Measurements from ENCODE around the gene PLCD4. TPM values are rescaled to one million over a fixed set of nuclear protein-coding genes. Genes with fewer than 3 reads are reported as not detected.

Gene PLCD4
- total RNA-seq, 1 donor from 2014 or later: 0.43 TPM

- DNase-seq (ENCODE audit: missing footprints) (no peak), ATAC-seq (no peak)
- intact Hi-C loops (cut with DNase I): loop anchor here (5.0 kb wide), 1 partner anchor 251 kb away; no protein-coding TSS in a partner anchor
These were observed 51.1 kb downstream of the PLCD4 start for GRCh38 chr2:218658671-218659257.

GRCh38 chr2:218659258-218659987 lies 51.7 kb downstream of the PLCD4 start, which contains the start of the genes BCS1L and ZNF142:
Gene BCS1L, plus strand, starts transcription at chr2:218659683. Its CDS starts 1,305 bp downstream, at chr2:218660988.
Gene ZNF142, minus strand, starts transcription at chr2:218659623. Its CDS starts 3,194 bp downstream, at chr2:218656429.
- ATAC-seq (peak; percentile 96), DNase-seq (ENCODE audit: missing footprints) (peak; percentile 96)
- intact Hi-C loops (cut with DNase I): loop anchor here (5.0 kb wide), 1 partner anchor 252 kb away; no protein-coding TSS in a partner anchor

- ATAC-seq (no peak), DNase-seq (ENCODE audit: missing footprints) (no peak)
- intact Hi-C loops (cut with DNase I): loop anchor here (5.0 to 10.0 kb wide), 2 partner anchors 253 to 385 kb away; partner anchors contain the start of genes AAMP and PNKD
These were observed 52.3 kb downstream of the PLCD4 start for GRCh38 chr2:218659988-218660358.

GRCh38 chr2:218662377-218662776 lies 54.7 kb downstream of the PLCD4 start:
- DNase-seq (ENCODE audit: missing footprints) (no peak), ATAC-seq (no peak)
- intact Hi-C loops (cut with DNase I): loop anchor here (10.0 kb wide), 1 partner anchor 388 kb away; the partner anchor contains the start of genes AAMP and PNKD

- no peak for ATAC-seq
These were observed 55.1 kb downstream of the PLCD4 start for GRCh38 chr2:218662827-218663226.

DNA sequence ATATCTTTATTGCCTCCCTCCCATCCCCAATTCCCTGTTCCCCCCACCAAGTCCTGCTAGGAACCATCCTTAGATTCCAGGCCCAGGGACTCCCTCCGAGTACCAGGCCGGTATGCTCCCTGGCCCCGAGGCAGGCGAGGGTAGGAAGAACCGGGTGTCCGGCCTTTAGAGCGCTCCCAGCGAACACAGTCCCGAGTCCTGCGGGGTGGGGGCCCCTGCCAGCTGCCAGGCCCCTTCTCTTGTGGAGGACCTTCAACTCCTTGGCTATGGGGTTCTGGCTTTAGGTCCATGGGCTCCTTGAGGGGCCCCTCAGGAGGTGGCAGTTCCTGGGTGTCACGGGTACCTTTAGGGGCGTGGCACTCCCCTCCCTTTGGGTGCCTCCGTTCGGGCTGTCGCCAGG lies 56.2 kb downstream of the PLCD4 start:
- DNase-seq (ENCODE audit: missing footprints): no peak
- intact Hi-C loops (cut with DNase I): loop anchor here (10.0 kb wide), 1 partner anchor 389 kb away; the partner anchor contains the start of genes AAMP and PNKD
- no peak for ATAC-seq

More at GRCh38 chr2:218662827-218663226, 55.1 kb downstream of the PLCD4 start:
- intact Hi-C loops (cut with DNase I): loop anchor here (10.0 kb wide), 1 partner anchor 388 kb away; the partner anchor contains the start of genes AAMP and PNKD
- DNase-seq (ENCODE audit: missing footprints): no peak

- intact Hi-C loops (cut with DNase I): loop anchor here (10.0 kb wide), 1 partner anchor 390 kb away; the partner anchor contains the start of genes AAMP and PNKD
These were observed 57.0 kb downstream of the PLCD4 start for GRCh38 chr2:218664653-218665052.

DNA sequence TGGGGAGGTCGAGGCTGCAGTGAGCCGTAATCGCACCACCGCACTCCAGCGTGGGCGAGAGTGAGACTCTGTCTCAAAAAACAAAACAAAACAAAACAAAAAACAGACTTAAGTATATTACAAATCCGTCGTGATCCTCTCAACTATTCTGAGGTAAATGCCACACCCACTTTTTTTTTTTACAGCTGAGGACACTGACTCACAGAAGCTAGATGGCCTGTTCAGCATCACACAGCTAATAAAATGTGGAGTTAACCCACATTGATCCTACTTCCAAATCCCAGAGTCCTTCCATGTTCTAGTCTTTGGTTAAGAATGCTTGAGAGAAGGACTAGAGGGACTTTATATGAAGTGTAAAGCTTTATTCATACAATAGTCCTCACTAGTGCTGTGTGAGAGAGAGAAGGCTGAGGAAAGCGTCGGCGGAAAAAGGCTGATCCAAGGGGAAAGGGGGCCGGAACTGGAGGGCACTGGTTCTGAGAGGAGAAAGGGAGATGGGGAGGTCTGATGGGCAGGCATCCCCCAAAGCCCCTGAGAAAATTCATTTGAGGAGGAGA lies 63.5 kb downstream of the PLCD4 start:
- ATAC-seq: no peak
- intact Hi-C loops (cut with DNase I): no loop called here

More at GRCh38 chr2:218664653-218665052, 57.0 kb downstream of the PLCD4 start:
- ATAC-seq (no peak), DNase-seq (ENCODE audit: missing footprints) (no peak)

GRCh38 chr2:218671654-218672566 lies 64.2 kb downstream of the PLCD4 start, which contains the start of the genes RNF25 and STK36:
Gene RNF25, minus strand, starts transcription at chr2:218672002. Its CDS starts 32 bp downstream, at chr2:218671970.
Gene STK36, plus strand, starts transcription at chr2:218672086. Its CDS starts 744 bp downstream, at chr2:218672830.
- ATAC-seq (peak; percentile 94), DNase-seq (ENCODE audit: missing footprints) (peak; percentile 93)
- intact Hi-C loops (cut with DNase I): loop anchor here (1.0 kb wide), 1 partner anchor 13 kb away; no protein-coding TSS in a partner anchor

More for the DNA sequence above, 63.5 kb downstream of the PLCD4 start:
- DNase-seq (ENCODE audit: missing footprints): no peak

GRCh38 chr2:218679119-218679518 lies 71.4 kb downstream of the PLCD4 start:
- DNase-seq (ENCODE audit: missing footprints): no peak
- no peak for ATAC-seq
- intact Hi-C loops (cut with DNase I): no loop called here

- no peak for ATAC-seq
- no peak for DNase-seq (ENCODE audit: missing footprints)
- intact Hi-C loops (cut with DNase I): no loop called here
These were observed 72.4 kb downstream of the PLCD4 start for GRCh38 chr2:218680061-218680460.

Other genes with a start within 250 kb of the PLCD4 start
- 5.4 TPM for gene SLC11A1, start 225.6 kb upstream of the PLCD4 start, total RNA-seq
- 101 TPM for gene CTDSP1, start 208.0 kb upstream of the PLCD4 start, total RNA-seq
- gene VIL1, start 188.8 kb upstream of the PLCD4 start, total RNA-seq: not detected
- gene USP37, start 39.5 kb upstream of the PLCD4 start, total RNA-seq: 7.0 TPM
- 15.7 TPM for gene CNOT9, start 39.1 kb upstream of the PLCD4 start, total RNA-seq
- gene ZNF142, start 51.7 kb downstream of the PLCD4 start, total RNA-seq: 18.6 TPM
- 51.1 TPM for gene BCS1L, start 51.8 kb downstream of the PLCD4 start, total RNA-seq
- gene RNF25, start 64.1 kb downstream of the PLCD4 start, total RNA-seq: 15.3 TPM
- gene STK36, start 64.2 kb downstream of the PLCD4 start, total RNA-seq: 7.5 TPM
- gene TTLL4, start 102.9 kb downstream of the PLCD4 start, total RNA-seq: 8.4 TPM
- 12.5 TPM for gene CYP27A1, start 174.2 kb downstream of the PLCD4 start, total RNA-seq
- gene PRKAG3, start 223.9 kb downstream of the PLCD4 start, total RNA-seq: not detected

All from Right ventricle myocardium inferior (tissue), 1 donor.